Testis (tissue), 3 donors: ENCODE data around the gene THUMPD2. TPM values are rescaled to one million over a fixed set of nuclear protein-coding genes. Genes with fewer than 3 reads are reported as not detected.

ENCODE experiments used
- DNase-seq: peaks from one replicate; pipeline ENCODE4 v3.0.0-alpha.2; 2019
- H3K27ac ChIP-seq, 2 donors: fragments of 200-600 bp; sonication (generic); one replicate each; pipeline ENCODE4 v1.5.1; 2019
- H3K27me3 ChIP-seq: fragments of 200-600 bp; sonication (generic); one replicate; pipeline ENCODE4 v1.5.1; 2019
- H3K36me3 ChIP-seq: fragments of 200-600 bp; sonication (generic); one replicate; pipeline ENCODE4 v1.5.1; 2017; ENCODE audit warnings: low read depth; ENCODE audit errors: missing control alignments
- H3K4me1 ChIP-seq: fragments of 200-600 bp; sonication (generic); one replicate; pipeline ENCODE4 v1.5.1; 2019
- H3K4me3 ChIP-seq, 2 donors: fragments of 200-600 bp; sonication (generic); one replicate each; pipeline ENCODE4 v1.5.1; 2017 to 2019
- H3K9me3 ChIP-seq: fragments of 200-600 bp; sonication (generic); one replicate; pipeline ENCODE4 v1.5.1; 2017
- POLR2A ChIP-seq: fragments of 450-650 bp; IDR thresholded peaks from one replicate; pipeline ENCODE4 v1.6.1; 2017; ENCODE audit warnings: antibody characterized with exemption, mild to moderate bottlenecking, moderate library complexity
- WGBS, 2 donors: methylation state at CpG; one replicate each; pipeline ENCODE4 v1.1.5; 2018; 5-methylcytosine and 5-hydroxymethylcytosine counted together
- intact Hi-C: fragments of 100-400 bp; cut with DNase I; formaldehyde crosslinking; loops from one replicate; pipeline ENCODE4 v1.15.1; 2023; ENCODE audit warnings: low total_unique reads
- polyA plus RNA-seq: library from polyadenylated mRNA; stranded (reverse); fragments of 350-450 nt; fragmentation: Illumina TruSeq; extraction: RNeasy Lipid Tissue Mini Kit (QIAGEN cat#74804); gene quantifications from one replicate; pipeline ENCODE4 v1.2.3, GENCODE V29; 2014; ENCODE audit warnings: low read depth, low replicate concordance; ENCODE audit not compliant: insufficient read depth
- total RNA-seq, 2 donors: library from RNA; depleted of rRNA; stranded (reverse); fragments of >200 nt; gene quantifications; one replicate each; pipeline ENCODE4 v1.2.3, GENCODE V29; 2016
- TF ChIP-seq, protein P1 (sequence below), 3 experiments: fragments of 450-650 bp in 2 of 3; fragments of 200-600 bp in 1 of 3; sonication (generic) in 1 of 3; IDR thresholded peaks; one replicate each; pipeline ENCODE4 v1.5.1; 2016 to 2019; ENCODE audit warnings: antibody characterized with exemption in 3 of 3, mild to moderate bottlenecking in 2 of 3, moderate library complexity in 1 of 3

Gene THUMPD2
- total and polyA plus RNA-seq, 3 donors from 2014 or later, result 3.8 to 16.6 (median 15.4) TPM

DNA sequence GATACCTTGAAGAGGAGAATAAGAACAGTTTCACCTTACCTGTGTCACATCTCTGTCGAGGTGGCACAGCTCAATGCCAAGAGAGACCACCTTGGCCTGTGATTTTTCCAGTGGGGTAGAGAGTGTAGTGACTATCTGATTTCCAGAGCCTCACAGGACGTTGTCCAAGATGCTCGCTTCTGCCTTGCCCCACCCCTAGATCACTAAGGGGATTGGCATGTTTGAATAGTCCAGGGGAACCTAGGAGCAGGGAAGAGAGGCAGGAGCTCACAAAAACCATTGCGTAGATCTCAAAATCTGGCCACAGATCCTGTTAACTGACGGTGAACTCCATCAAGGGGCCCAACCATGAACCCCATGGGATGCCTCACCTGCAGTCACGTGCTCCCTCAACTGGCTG is 89.2 kb downstream of the THUMPD2 start:
- Histone ChIP-seq H3K9me3 (no peaks in the 10 kb centered on the region), H3K27me3 (no peaks in the 10 kb centered on the region), H3K27ac (no peak overlapping the region), H3K36me3 (no peaks in the 10 kb centered on the region), H3K4me1 (no peaks in the 10 kb centered on the region), H3K4me3 (no peak overlapping the region)
- WGBS, 2 donors, result 96 to 97% methylated on average over 6 of the region's 6 CpGs
- TF ChIP-seq, protein P1, sequence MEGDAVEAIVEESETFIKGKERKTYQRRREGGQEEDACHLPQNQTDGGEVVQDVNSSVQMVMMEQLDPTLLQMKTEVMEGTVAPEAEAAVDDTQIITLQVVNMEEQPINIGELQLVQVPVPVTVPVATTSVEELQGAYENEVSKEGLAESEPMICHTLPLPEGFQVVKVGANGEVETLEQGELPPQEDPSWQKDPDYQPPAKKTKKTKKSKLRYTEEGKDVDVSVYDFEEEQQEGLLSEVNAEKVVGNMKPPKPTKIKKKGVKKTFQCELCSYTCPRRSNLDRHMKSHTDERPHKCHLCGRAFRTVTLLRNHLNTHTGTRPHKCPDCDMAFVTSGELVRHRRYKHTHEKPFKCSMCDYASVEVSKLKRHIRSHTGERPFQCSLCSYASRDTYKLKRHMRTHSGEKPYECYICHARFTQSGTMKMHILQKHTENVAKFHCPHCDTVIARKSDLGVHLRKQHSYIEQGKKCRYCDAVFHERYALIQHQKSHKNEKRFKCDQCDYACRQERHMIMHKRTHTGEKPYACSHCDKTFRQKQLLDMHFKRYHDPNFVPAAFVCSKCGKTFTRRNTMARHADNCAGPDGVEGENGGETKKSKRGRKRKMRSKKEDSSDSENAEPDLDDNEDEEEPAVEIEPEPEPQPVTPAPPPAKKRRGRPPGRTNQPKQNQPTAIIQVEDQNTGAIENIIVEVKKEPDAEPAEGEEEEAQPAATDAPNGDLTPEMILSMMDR (IDR thresholded peaks at IDR 0.05), result no peak
- no peak for TF ChIP-seq POLR2A
- no peak for DNase-seq
- intact Hi-C loops, result no loop called here

DNA sequence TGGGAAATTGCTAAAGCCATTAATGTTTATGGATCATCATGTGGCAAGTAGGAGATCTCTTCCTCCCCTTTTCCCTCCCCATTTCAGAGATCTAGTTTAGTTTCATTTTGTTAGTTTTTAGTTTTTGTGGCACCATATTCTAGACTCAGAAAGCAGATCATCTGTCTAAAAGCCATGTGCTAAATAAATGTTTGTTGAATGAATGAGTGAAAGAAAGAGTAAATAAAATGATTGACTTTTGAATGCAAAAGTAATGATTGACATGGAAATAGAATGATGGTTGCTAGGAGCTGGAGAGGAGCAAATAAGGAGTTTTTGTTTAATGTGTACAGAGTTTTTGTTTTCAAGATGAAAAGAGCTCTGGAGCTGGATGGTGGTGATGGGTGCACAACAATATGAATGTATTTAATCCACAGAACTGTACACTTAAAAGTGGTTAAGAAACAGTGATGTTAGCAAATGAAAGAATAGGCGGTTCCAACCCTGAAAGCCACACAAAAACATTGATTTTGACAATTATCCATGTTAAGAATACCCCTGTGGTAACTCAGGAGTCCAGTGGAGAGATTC is 89.7 kb downstream of the THUMPD2 start:
- Histone ChIP-seq H3K27me3 (no peaks in the 10 kb centered on the region), H3K9me3 (no peaks in the 10 kb centered on the region), H3K27ac (no peak overlapping the region), H3K36me3 (no peaks in the 10 kb centered on the region), H3K4me3 (no peak overlapping the region), H3K4me1 (no peaks in the 10 kb centered on the region)
- 95 to 96% methylated on average over 1 of the region's 1 CpG for WGBS, 2 donors
- intact Hi-C loops, result no loop called here
- DNase-seq, result no peak
- TF ChIP-seq, protein P1 (IDR thresholded peaks at IDR 0.05), result no peak
- no peak for TF ChIP-seq POLR2A

GRCh38 chr2:39688181-39688580 is 90.9 kb downstream of the THUMPD2 start:
- WGBS, 2 donors, result 55 to 67% methylated on average over 2 of the region's 2 CpGs
- Histone ChIP-seq H3K36me3 (no peaks in the 10 kb centered on the region), H3K4me1 (no peaks in the 10 kb centered on the region), H3K27ac (no peak overlapping the region), H3K27me3 (no peaks in the 10 kb centered on the region), H3K4me3 (no peak overlapping the region), H3K9me3 (no peaks in the 10 kb centered on the region)
- TF ChIP-seq, protein P1 (IDR thresholded peaks at IDR 0.05), result no peak
- TF ChIP-seq POLR2A, result no peak
- no peak for DNase-seq
- intact Hi-C loops, result no loop called here

GRCh38 chr2:39686456-39686855 is 92.6 kb downstream of the THUMPD2 start:
- H3K4me3 ChIP-seq, result no peak overlapping the region
- intact Hi-C loops, result no loop called here
- H3K36me3 ChIP-seq, result no peaks in the 10 kb centered on the region
- H3K9me3 ChIP-seq, result no peaks in the 10 kb centered on the region
- no peaks in the 10 kb centered on the region for H3K4me1 ChIP-seq
- TF ChIP-seq POLR2A, result no peak
- TF ChIP-seq, protein P1 (IDR thresholded peaks at IDR 0.05), result no peak
- no peak overlapping the region for H3K27ac ChIP-seq
- DNase-seq, result no peak
- WGBS, 2 donors, result 77 to 81% methylated on average over 6 of the region's 6 CpGs
- no peaks in the 10 kb centered on the region for H3K27me3 ChIP-seq

Other genes starting within 250 kb of the THUMPD2 start
- gene TMEM178A, start 113.3 kb downstream of the THUMPD2 start, total RNA-seq, result 1 to 10 TPM; 3.4 to 5.7 TPM
- gene TMEM178A, start 113.3 kb downstream of the THUMPD2 start, polyA plus RNA-seq, result 1.9 TPM